Gastrocnemius medialis (tissue), 4 donors: Measurements from ENCODE around the gene LMX1A.

Experiments used
- POLR2A ChIP-seq, 2 donors: fragments of 450-650 bp; IDR thresholded peaks; one replicate each; pipeline ENCODE4 v1.6.1; 2017; ENCODE audit warnings: antibody characterized with exemption in 2 of 2, mild to moderate bottlenecking in 2 of 2, moderate library complexity in 2 of 2
- TF ChIP-seq, protein P1 (sequence below), 5 experiments: fragments of 450-650 bp in 3 of 5; fragments of 200-600 bp in 2 of 5; sonication (generic) in 2 of 5; IDR thresholded peaks in 4 of 5; conservative IDR thresholded peaks in 1 of 5; 1 replicate in 4 of 5; 2 replicates in 1 of 5; pipeline ENCODE4 v1.5.1; 2016 to 2019; ENCODE audit warnings: antibody characterized with exemption in 5 of 5, mild to moderate bottlenecking in 3 of 5, moderate library complexity in 3 of 5

DNA sequence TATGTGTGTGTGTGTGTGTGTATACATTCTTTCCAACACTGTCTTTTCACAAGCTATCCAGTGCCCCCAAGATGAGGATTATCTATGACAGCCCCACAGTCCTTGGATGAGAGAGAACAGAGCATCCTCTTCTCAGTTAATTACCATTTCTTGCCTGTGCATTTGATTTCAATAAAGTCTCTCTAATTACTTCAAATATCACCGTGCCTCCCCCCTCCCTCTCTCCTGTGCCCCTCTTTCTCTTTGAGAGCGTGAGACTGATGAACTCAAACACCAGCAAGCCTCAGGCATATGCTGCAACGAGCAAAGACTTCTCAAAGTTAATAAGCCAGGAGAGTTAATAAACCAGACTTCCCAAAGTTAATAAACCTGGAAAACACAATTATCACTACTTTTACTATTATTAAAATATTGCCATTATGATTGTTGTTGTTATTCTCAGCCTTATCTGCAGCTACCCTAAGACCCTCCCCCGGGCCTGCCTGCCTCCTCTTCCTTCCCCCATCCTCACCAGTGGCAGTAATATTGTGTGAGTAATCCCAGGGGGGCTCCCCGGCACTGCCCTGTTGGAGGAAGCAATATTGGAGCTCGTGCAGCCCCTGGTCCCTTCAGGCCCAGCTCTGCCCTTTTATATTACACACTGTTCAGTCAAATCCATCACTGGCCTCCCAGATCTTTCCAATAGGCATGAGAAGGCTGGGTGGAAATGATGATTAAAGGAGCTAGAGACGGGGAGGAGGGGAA is 30.9 kb downstream of the LMX1A start:
- no peak for TF ChIP-seq POLR2A (IDR thresholded peaks at IDR 0.05)
- TF ChIP-seq, protein P1, sequence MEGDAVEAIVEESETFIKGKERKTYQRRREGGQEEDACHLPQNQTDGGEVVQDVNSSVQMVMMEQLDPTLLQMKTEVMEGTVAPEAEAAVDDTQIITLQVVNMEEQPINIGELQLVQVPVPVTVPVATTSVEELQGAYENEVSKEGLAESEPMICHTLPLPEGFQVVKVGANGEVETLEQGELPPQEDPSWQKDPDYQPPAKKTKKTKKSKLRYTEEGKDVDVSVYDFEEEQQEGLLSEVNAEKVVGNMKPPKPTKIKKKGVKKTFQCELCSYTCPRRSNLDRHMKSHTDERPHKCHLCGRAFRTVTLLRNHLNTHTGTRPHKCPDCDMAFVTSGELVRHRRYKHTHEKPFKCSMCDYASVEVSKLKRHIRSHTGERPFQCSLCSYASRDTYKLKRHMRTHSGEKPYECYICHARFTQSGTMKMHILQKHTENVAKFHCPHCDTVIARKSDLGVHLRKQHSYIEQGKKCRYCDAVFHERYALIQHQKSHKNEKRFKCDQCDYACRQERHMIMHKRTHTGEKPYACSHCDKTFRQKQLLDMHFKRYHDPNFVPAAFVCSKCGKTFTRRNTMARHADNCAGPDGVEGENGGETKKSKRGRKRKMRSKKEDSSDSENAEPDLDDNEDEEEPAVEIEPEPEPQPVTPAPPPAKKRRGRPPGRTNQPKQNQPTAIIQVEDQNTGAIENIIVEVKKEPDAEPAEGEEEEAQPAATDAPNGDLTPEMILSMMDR (IDR thresholded peaks at IDR 0.05 in 4 of 5, conservative IDR thresholded peaks at IDR 0.05 in 1 of 5): no peak
